HCT116 (cell line): ENCODE measurements around the gene FRAS1. TPM values are rescaled to one million over a fixed set of nuclear protein-coding genes. Genes with fewer than 3 reads are reported as not detected.

Experiments used
- ATAC-seq: fragments of 200-7000 bp; cut with Tn5 transposase; 2 replicates; pipeline ENCODE4 v1.9.1; 2020; ENCODE audit warnings: mild to moderate bottlenecking, moderate library complexity
- BruUV-seq: library from RNA; stranded (reverse); fragments of 400-500 nt; replicated peaks from 2 replicates; lab custom pipeline; 2021; lab: Mats Ljungman, UMichigan
- CTCF ChIA-PET: fragments of 300-600 bp; sonication (Branson Sonifier 250); formaldehyde crosslinking; loops from one replicate; lab custom pipeline; 2021; ENCODE audit warnings: antibody characterized with exemption; lab: Charles Lee
- POLR2A ChIA-PET: fragments of 300-600, 350-600 bp; sonication (Branson Sonifier 250); formaldehyde crosslinking; loops from one replicate; lab custom pipeline; 2021; ENCODE audit warnings: antibody characterized with exemption; lab: Charles Lee
- RAD21 ChIA-PET, 2 experiments: fragments of 300-600 bp; sonication (Branson Sonifier 250); formaldehyde crosslinking; loops; one replicate each; lab custom pipeline; 2023; ENCODE audit warnings: low total read pairs in 2 of 2; ENCODE audit not compliant: uncharacterized antibody in 2 of 2, unreplicated experiment in 2 of 2, low non-redundant PET in 1 of 2; lab: Charles Lee
- DNase-seq: peaks from one replicate; pipeline ENCODE4 v3.0.0-alpha.2; 2010; ENCODE audit warnings: low read depth, low spot score
- H2AFZ ChIP-seq: fragments of 200-600 bp; shearing (Covaris generic), sonication (generic); 2 replicates; pipeline ENCODE4 v1.6.1; 2017; ENCODE audit warnings: low read depth, mixed run types, mixed read lengths, antibody characterized with exemption, low read length; ENCODE audit not compliant: poor library complexity, severe bottlenecking
- H3K27ac ChIP-seq: 2 replicates; pipeline ENCODE4 v1.5.1; 2012; ENCODE audit warnings: low read depth, low read length
- H3K27me3 ChIP-seq: fragments of 200-600 bp; sonication (generic); 2 replicates; pipeline ENCODE4 v1.6.1; 2016; ENCODE audit warnings: mixed run types, low read length, mixed read lengths; ENCODE audit not compliant: insufficient read depth
- H3K36me3 ChIP-seq, 2 experiments: fragments of 200-500 bp in 1 of 2; fragments of 200-600 bp in 1 of 2; sonication (Bioruptor generic) in 1 of 2; sonication (generic) in 1 of 2; 2 replicates each; pipeline versions ENCODE4 v1.5.1 to v1.6.1; 2014 to 2016; ENCODE audit warnings: low read length in 2 of 2, inconsistent platforms in 1 of 2, mixed read lengths in 1 of 2, mixed run types in 1 of 2; ENCODE audit not compliant: insufficient read depth in 2 of 2, control insufficient read depth in 1 of 2
- H3K4me1 ChIP-seq, 2 experiments: fragments of 200-600 bp in 1 of 2; sonication (generic) in 1 of 2; 2 replicates each; pipeline versions ENCODE4 v1.5.1 to v1.6.1; 2012 to 2017; ENCODE audit warnings: low read length in 2 of 2, inconsistent platforms in 1 of 2, mild to moderate bottlenecking in 1 of 2, mixed read lengths in 1 of 2, mixed run types in 1 of 2, moderate library complexity in 1 of 2; ENCODE audit not compliant: insufficient read depth in 2 of 2, control insufficient read depth in 1 of 2
- H3K4me2 ChIP-seq: fragments of 200-600 bp; sonication (generic); 2 replicates; pipeline ENCODE4 v1.6.1; 2017; ENCODE audit warnings: mixed run types, low read length, mixed read lengths
- H3K4me3 ChIP-seq, 2 experiments: fragments of 200-600 bp in 1 of 2; sonication (generic) in 1 of 2; replicated peaks in 1 of 2; 2 replicates each; pipeline ENCODE4 v1.5.1; 2011 to 2016; ENCODE audit warnings: low read length in 2 of 2, control low read depth in 1 of 2, low read depth in 1 of 2, mild to moderate bottlenecking in 1 of 2, mixed read lengths in 1 of 2, mixed run types in 1 of 2
- H3K79me2 ChIP-seq: fragments of 200-600 bp; sonication (generic); 2 replicates; pipeline ENCODE4 v1.6.1; 2017; ENCODE audit warnings: mild to moderate bottlenecking, mixed run types, low read length, moderate library complexity, mixed read lengths; ENCODE audit not compliant: insufficient read depth
- H3K9ac ChIP-seq: fragments of 200-600 bp; sonication (generic); 2 replicates; pipeline ENCODE4 v1.6.1; 2016; ENCODE audit warnings: low read length, mixed read lengths
- H3K9me2 ChIP-seq: fragments of 200-600 bp; sonication (generic), shearing (Covaris generic); 2 replicates; pipeline ENCODE4 v1.6.1; 2017; ENCODE audit warnings: mixed run types, mild to moderate bottlenecking, moderate library complexity; ENCODE audit not compliant: insufficient read depth
- H3K9me3 ChIP-seq, 2 experiments: fragments of 200-500 bp in 1 of 2; fragments of 200-600 bp in 1 of 2; sonication (Bioruptor generic) in 1 of 2; sonication (generic) in 1 of 2; 2 replicates each; pipeline ENCODE4 v1.6.1; 2014 to 2017; ENCODE audit warnings: low read length in 2 of 2, mixed read lengths in 2 of 2, inconsistent platforms in 1 of 2, low read depth in 1 of 2, mild to moderate bottlenecking in 1 of 2, mixed run types in 1 of 2, moderate library complexity in 1 of 2; ENCODE audit not compliant: control insufficient read depth in 1 of 2, insufficient read depth in 1 of 2
- H4K20me1 ChIP-seq: fragments of 200-600 bp; sonication (generic), shearing (Covaris generic); 2 replicates; pipeline ENCODE4 v1.6.1; 2017; ENCODE audit warnings: mixed run types, mild to moderate bottlenecking, moderate library complexity; ENCODE audit not compliant: insufficient read depth
- CEBPB ChIP-seq: IDR thresholded peaks from 2 replicates; pipeline ENCODE4 v1.6.1; 2012; ENCODE audit warnings: low read depth
- FOSL1 ChIP-seq: IDR thresholded peaks from 2 replicates; pipeline ENCODE4 v1.6.1; 2012; ENCODE audit warnings: low read depth
- SIN3A ChIP-seq: IDR thresholded peaks from 2 replicates; pipeline ENCODE4 v1.6.1; 2012; ENCODE audit warnings: low read depth
- SRF ChIP-seq: IDR thresholded peaks from 2 replicates; pipeline ENCODE4 v1.6.1; 2012; ENCODE audit warnings: low read depth
- YY1 ChIP-seq: IDR thresholded peaks from 2 replicates; pipeline ENCODE4 v1.6.1; 2011; ENCODE audit warnings: low read length, low read depth, moderate library complexity, mild to moderate bottlenecking; ENCODE audit not compliant: insufficient replicate concordance; ENCODE audit errors: extremely low read depth
- intact Hi-C: fragments of 100-400 bp; cut with micrococcal nuclease; formaldehyde crosslinking; loops from 2 replicates; pipeline ENCODE4 v1.10.0; 2022
- total RNA-seq: library from RNA; stranded (reverse); gene quantifications from one replicate; pipeline ENCODE4 v1.2.1, GENCODE V29; 2021; ENCODE audit not compliant: unreplicated experiment

FRAS1 gene
- total RNA-seq, 1 experiment from 2014 or later: 33.5 TPM

- POLR2A ChIA-PET: no interaction called here
- Histone ChIP-seq H3K36me3 (no peaks in the 10 kb centered on the region), H3K27ac (no peak overlapping the region), H3K9me3 (no peaks in the 10 kb centered on the region), H3K9me2 (no peaks in the 10 kb centered on the region), H3K4me2 (no peak overlapping the region), H3K4me1 (no peaks in the 10 kb centered on the region), H3K4me3 (no peak overlapping the region), H2AFZ (no peak overlapping the region), H3K9ac (no peak overlapping the region), H4K20me1 (no peaks in the 10 kb centered on the region), H3K27me3 (no peaks in the 10 kb centered on the region), H3K79me2 (peaks cover 9% of the 10 kb centered on the region; the same call in 1 of the 2 replicates)
- CTCF ChIA-PET: no interaction called here
- no peak for DNase-seq
- intact Hi-C loops: no loop called here
- BruUV-seq: no TSS peak
- ATAC-seq: no peak
- TF ChIP-seq CEBPB (no peak), YY1 (no peak)
- RAD21 ChIA-PET: no interaction called here
Measured at GRCh38 chr4:78156520-78156919, 99.4 kb downstream of the FRAS1 start.

GRCh38 chr4:78162342-78162741 is 105.2 kb downstream of the FRAS1 start:
- BruUV-seq: no TSS peak
- H3K9me2 ChIP-seq: no peaks in the 10 kb centered on the region
- no peak for DNase-seq
- no peak overlapping the region for H2AFZ ChIP-seq
- ChIA-PET POLR2A (no interaction called here), CTCF (no interaction called here), RAD21 (no interaction called here)
- H4K20me1 ChIP-seq: no peaks in the 10 kb centered on the region
- H3K27ac ChIP-seq: no peak overlapping the region
- no peak for ATAC-seq
- no peak overlapping the region for H3K4me3 ChIP-seq
- no peaks in the 10 kb centered on the region for H3K4me1 ChIP-seq
- TF ChIP-seq SIN3A (no peak), FOSL1 (no peak), SRF (no peak), YY1 (no peak)
- H3K9ac ChIP-seq: no peak overlapping the region
- H3K79me2 ChIP-seq: peaks cover 3% of the 10 kb centered on the region; the same call in 1 of the 2 replicates
- no peak overlapping the region for H3K4me2 ChIP-seq
- H3K36me3 ChIP-seq: no peaks in the 10 kb centered on the region
- no peaks in the 10 kb centered on the region for H3K9me3 ChIP-seq
- intact Hi-C loops: no loop called here
- H3K27me3 ChIP-seq: no peaks in the 10 kb centered on the region
